Lower leg skin (tissue), 3 donors: ENCODE data around the gene SH2B3.

ENCODE experiments used
- POLR2A ChIP-seq, 2 donors: fragments of 450-650 bp; IDR thresholded peaks; one replicate each; pipeline ENCODE4 v1.6.1; 2016 to 2017; ENCODE audit warnings: antibody characterized with exemption in 2 of 2, mild to moderate bottlenecking in 1 of 2, moderate library complexity in 1 of 2
- TF ChIP-seq, protein P1 (sequence below), 3 donors: fragments of 450-650 bp; IDR thresholded peaks; one replicate each; pipeline ENCODE4 v1.5.1; 2016; ENCODE audit warnings: antibody characterized with exemption in 3 of 3, mild to moderate bottlenecking in 3 of 3, moderate library complexity in 2 of 3

DNA sequence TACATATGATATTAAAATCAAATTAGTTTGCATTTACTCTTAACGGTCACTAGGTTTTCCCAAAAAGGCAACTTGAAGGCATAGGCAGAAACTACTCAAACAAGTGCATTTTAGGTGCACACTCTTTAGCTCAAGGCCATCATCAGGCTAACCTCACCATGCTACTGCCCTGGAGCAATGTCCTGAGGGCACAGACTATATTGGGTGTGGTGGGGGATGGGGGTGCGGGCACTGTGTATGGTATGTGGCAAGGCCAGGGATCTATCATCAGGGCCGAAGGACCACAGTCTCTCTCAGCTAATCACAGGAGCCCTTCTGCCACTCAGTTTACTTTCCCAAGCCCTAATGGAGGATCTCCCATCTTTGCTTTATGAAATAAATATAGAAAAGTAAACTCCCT lies 51.9 kb downstream of the SH2B3 start:
- TF ChIP-seq, protein P1, sequence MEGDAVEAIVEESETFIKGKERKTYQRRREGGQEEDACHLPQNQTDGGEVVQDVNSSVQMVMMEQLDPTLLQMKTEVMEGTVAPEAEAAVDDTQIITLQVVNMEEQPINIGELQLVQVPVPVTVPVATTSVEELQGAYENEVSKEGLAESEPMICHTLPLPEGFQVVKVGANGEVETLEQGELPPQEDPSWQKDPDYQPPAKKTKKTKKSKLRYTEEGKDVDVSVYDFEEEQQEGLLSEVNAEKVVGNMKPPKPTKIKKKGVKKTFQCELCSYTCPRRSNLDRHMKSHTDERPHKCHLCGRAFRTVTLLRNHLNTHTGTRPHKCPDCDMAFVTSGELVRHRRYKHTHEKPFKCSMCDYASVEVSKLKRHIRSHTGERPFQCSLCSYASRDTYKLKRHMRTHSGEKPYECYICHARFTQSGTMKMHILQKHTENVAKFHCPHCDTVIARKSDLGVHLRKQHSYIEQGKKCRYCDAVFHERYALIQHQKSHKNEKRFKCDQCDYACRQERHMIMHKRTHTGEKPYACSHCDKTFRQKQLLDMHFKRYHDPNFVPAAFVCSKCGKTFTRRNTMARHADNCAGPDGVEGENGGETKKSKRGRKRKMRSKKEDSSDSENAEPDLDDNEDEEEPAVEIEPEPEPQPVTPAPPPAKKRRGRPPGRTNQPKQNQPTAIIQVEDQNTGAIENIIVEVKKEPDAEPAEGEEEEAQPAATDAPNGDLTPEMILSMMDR (IDR thresholded peaks at IDR 0.05) = no peak
- TF ChIP-seq POLR2A (IDR thresholded peaks at IDR 0.05) = no peak
